Measurements from ENCODE around the gene SOCS7. TPM values are rescaled to one million over a fixed set of nuclear protein-coding genes. Genes with fewer than 3 reads are reported as not detected.

Gene SOCS7
- total and polyA plus RNA-seq, 2 donors (not counting 1 experiment from before 2014, with no cell fraction given): 9.4 to 20.8 TPM

DNA sequence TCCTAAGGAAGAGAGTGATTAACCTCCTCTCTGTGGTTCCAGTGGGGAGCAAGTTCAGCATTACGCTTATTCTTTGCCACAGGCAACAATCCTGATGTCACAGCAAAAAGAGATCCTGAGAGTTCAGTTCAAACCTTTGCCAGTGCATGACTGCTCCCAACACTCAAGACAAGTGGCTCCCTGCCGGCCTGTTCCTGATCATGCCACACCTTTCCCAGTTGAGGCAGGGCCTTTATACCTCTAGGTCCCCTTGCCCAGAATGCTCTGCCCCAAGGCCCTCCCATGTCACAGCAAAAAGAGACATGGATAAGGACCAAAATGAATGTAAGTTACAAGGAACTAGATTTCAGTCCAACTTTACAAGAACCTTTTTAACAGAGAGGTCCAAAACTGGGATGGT, 45.6 kb downstream of the SOCS7 start:
- no peak for ATAC-seq (ENCODE audit: low read depth)

GRCh38 chr17:38400286-38400685, 48.6 kb downstream of the SOCS7 start:
- POLR2A ChIA-PET: interaction anchor here (0.6 kb wide), 1 partner anchor 14 kb away, joined by 4 read pairs; no protein-coding TSS in a partner anchor
- no peaks in the 10 kb centered on the region for H3K9me3 Mint-ChIP-seq (ENCODE audit: insufficient read depth)
- Histone ChIP-seq H3K9ac (ENCODE audit: low read length) (no peak overlapping the region), H4K20me1 (ENCODE audit: control insufficient read depth, insufficient read depth, low read length, poor library complexity, severe bottlenecking) (no peaks in the 10 kb centered on the region), H3K27ac (ENCODE audit: low read length in 2 of 2) (no peak overlapping the region), H3K79me2 (ENCODE audit: control insufficient read depth, insufficient read depth, low read length) (no peaks in the 10 kb centered on the region), H3K4me2 (replicated peaks; ENCODE audit: low read depth, low read length, poor library complexity, severe bottlenecking) (no peak overlapping the region), H3K27me3 (replicated peaks in 1 of 4; ENCODE audit: control extremely low read depth in 1 of 4, control insufficient read depth in 3 of 4, insufficient read depth in 4 of 4, low read length in 3 of 4) (no peaks in the 10 kb centered on the region), H3K4me3 (ENCODE audit: control extremely low read depth in 1 of 5, extremely low read depth in 1 of 5, insufficient read depth in 1 of 5, low read depth in 2 of 5, low read length in 4 of 5) (no peak overlapping the region), H3K36me3 (replicated peaks in 1 of 2; ENCODE audit: control extremely low read depth in 1 of 2, control insufficient read depth in 1 of 2, extremely low read depth in 1 of 2, insufficient read depth in 2 of 2, low read length in 1 of 2) (peaks cover 0 to 40% of the 10 kb centered on the region in 2 experiments), H2AFZ (ENCODE audit: insufficient read depth, low read depth, low read length, poor library complexity, severe bottlenecking) (no peak overlapping the region), H3K4me1 (ENCODE audit: control insufficient read depth in 2 of 2, insufficient read depth in 2 of 2, low read length in 2 of 2) (no peaks in the 10 kb centered on the region), H3K9me3 (ENCODE audit: control extremely low read depth in 1 of 3, control insufficient read depth in 2 of 3, insufficient read depth in 1 of 3, low read length in 2 of 3) (no peaks in the 10 kb centered on the region)
- CTCF ChIA-PET: interaction anchor here (0.9 to 2.3 kb wide), 3 partner anchors 14 to 51 kb away, joined by 3 to 6 read pairs (median 4); no protein-coding TSS in a partner anchor
- no peaks in the 10 kb centered on the region for H3K27me3 Mint-ChIP-seq
- 100% methylated on average over 4 of the region's 6 CpGs for WGBS (ENCODE audit: insufficient coverage)
- DNase-seq: no peak
- H3K4me1 Mint-ChIP-seq: no peaks in the 10 kb centered on the region
- H3K4me3 Mint-ChIP-seq: no peak overlapping the region
- no peak overlapping the region for H3K27ac Mint-ChIP-seq
- intact Hi-C loops (cut with micrococcal nuclease): no loop called here
- no peak for TF ChIP-seq EZH2 (IDR thresholded peaks at IDR 0.05; ENCODE audit: borderline replicate concordance, insufficient read depth, low read depth, low read length, poor library complexity, severe bottlenecking)
- no peak for TF ChIP-seq CTCF (IDR thresholded peaks at IDR 0.05)
- no peak for ATAC-seq (ENCODE audit: low read depth)

More for the DNA sequence above, 45.6 kb downstream of the SOCS7 start:
- H3K4me1 ChIP-seq (ENCODE audit: control insufficient read depth in 2 of 2, insufficient read depth in 2 of 2, low read length in 2 of 2): no peaks in the 10 kb centered on the region
- Mint-ChIP-seq H3K27ac (no peak overlapping the region), H3K9me3 (ENCODE audit: insufficient read depth) (no peaks in the 10 kb centered on the region), H3K27me3 (no peaks in the 10 kb centered on the region), H3K4me3 (no peak overlapping the region), H3K4me1 (no peaks in the 10 kb centered on the region)
- POLR2A ChIA-PET: no interaction called here
- CTCF ChIA-PET: no interaction called here
- H3K27me3 ChIP-seq (replicated peaks in 1 of 4; ENCODE audit: control extremely low read depth in 1 of 4, control insufficient read depth in 3 of 4, insufficient read depth in 4 of 4, low read length in 3 of 4): no peaks in the 10 kb centered on the region
- H3K9ac ChIP-seq (ENCODE audit: low read length): no peak overlapping the region
- H2AFZ ChIP-seq (ENCODE audit: insufficient read depth, low read depth, low read length, poor library complexity, severe bottlenecking): no peak overlapping the region
- no peaks in the 10 kb centered on the region for H3K9me3 ChIP-seq (ENCODE audit: control extremely low read depth in 1 of 3, control insufficient read depth in 2 of 3, insufficient read depth in 1 of 3, low read length in 2 of 3)
- no peak overlapping the region for H3K27ac ChIP-seq (ENCODE audit: low read length in 2 of 2)
- no peaks in the 10 kb centered on the region for H4K20me1 ChIP-seq (ENCODE audit: control insufficient read depth, insufficient read depth, low read length, poor library complexity, severe bottlenecking)
- TF ChIP-seq CTCF (IDR thresholded peaks at IDR 0.05) (no peak), EZH2 (IDR thresholded peaks at IDR 0.05; ENCODE audit: borderline replicate concordance, insufficient read depth, low read depth, low read length, poor library complexity, severe bottlenecking) (no peak)
- no peaks in the 10 kb centered on the region for H3K79me2 ChIP-seq (ENCODE audit: control insufficient read depth, insufficient read depth, low read length)
- no peak overlapping the region for H3K4me2 ChIP-seq (replicated peaks; ENCODE audit: low read depth, low read length, poor library complexity, severe bottlenecking)
- intact Hi-C loops (cut with micrococcal nuclease): no loop called here
- 100% methylated on average over 1 of the region's 2 CpGs for WGBS (ENCODE audit: insufficient coverage)
- no peak for DNase-seq
- H3K36me3 ChIP-seq (replicated peaks in 1 of 2; ENCODE audit: control extremely low read depth in 1 of 2, control insufficient read depth in 1 of 2, extremely low read depth in 1 of 2, insufficient read depth in 2 of 2, low read length in 1 of 2): peaks cover 0 to 47% of the 10 kb centered on the region in 2 experiments
- no peak overlapping the region for H3K4me3 ChIP-seq (ENCODE audit: control extremely low read depth in 1 of 5, extremely low read depth in 1 of 5, insufficient read depth in 1 of 5, low read depth in 2 of 5, low read length in 4 of 5)
